GM19372 (cell line): Measurements from ENCODE around the gene CD79A.

Experiments used
- ATAC-seq: cut with Tn5 transposase; IDR thresholded peaks from one replicate; pipeline ENCODE4 v1.9.1; 2021; ENCODE audit warnings: mild to moderate bottlenecking, low read depth, moderate library complexity; ENCODE audit not compliant: unreplicated experiment

CD79A gene

GRCh38 chr19:41883463-41883820, 6.4 kb downstream of the CD79A start:
- no peak for ATAC-seq

- peak; percentile 81 for ATAC-seq
These were observed 7.0 kb downstream of the CD79A start for GRCh38 chr19:41883821-41884733.

- ATAC-seq: no peak
These were observed 10.0 kb downstream of the CD79A start for GRCh38 chr19:41886761-41887710.

GRCh38 chr19:41887711-41888382, 10.8 kb downstream of the CD79A start:
- ATAC-seq: no peak

- no peak for ATAC-seq
These were observed 11.8 kb downstream of the CD79A start for GRCh38 chr19:41888926-41889325.

- ATAC-seq: no peak
These were observed 12.8 kb downstream of the CD79A start for GRCh38 chr19:41889896-41890295.

GRCh38 chr19:41890936-41891335, 13.9 kb downstream of the CD79A start:
- ATAC-seq: no peak

- no peak for ATAC-seq
These were observed 15.3 kb downstream of the CD79A start for GRCh38 chr19:41892173-41892902.

- ATAC-seq: no peak
These were observed 16.8 kb downstream of the CD79A start for GRCh38 chr19:41893899-41894298.

GRCh38 chr19:41894350-41894749, 17.3 kb downstream of the CD79A start:
- no peak for ATAC-seq

- no peak for ATAC-seq
These were observed 18.9 kb downstream of the CD79A start for GRCh38 chr19:41895745-41896580.

GRCh38 chr19:41896581-41896942, 19.5 kb downstream of the CD79A start:
- ATAC-seq: no peak

GRCh38 chr19:41897181-41897580, 20.1 kb downstream of the CD79A start:
- no peak for ATAC-seq

GRCh38 chr19:41897820-41898219, 20.7 kb downstream of the CD79A start:
- no peak for ATAC-seq

GRCh38 chr19:41898235-41898634, 21.2 kb downstream of the CD79A start:
- no peak for ATAC-seq

- no peak for ATAC-seq
These were observed 24.8 kb downstream of the CD79A start for GRCh38 chr19:41901707-41902360.

GRCh38 chr19:41902594-41902993, 25.5 kb downstream of the CD79A start:
- ATAC-seq: no peak

- no peak for ATAC-seq
These were observed 26.3 kb downstream of the CD79A start for GRCh38 chr19:41903193-41903953.
